PC-3 (cell line): Measurements from ENCODE around the gene C1QTNF12. TPM values are rescaled to one million over a fixed set of nuclear protein-coding genes. Genes with fewer than 3 reads are reported as not detected.

Experiments used
- ATAC-seq: fragments of 200-7000 bp; cut with Tn5 transposase; 2 replicates; pipeline ENCODE4 v1.9.1; 2020; ENCODE audit warnings: mild to moderate bottlenecking, moderate library complexity
- BruUV-seq: library from RNA; stranded (reverse); fragments of 400-500 nt; replicated peaks from 2 replicates; lab custom pipeline; 2021; lab: Mats Ljungman, UMichigan
- CTCF ChIA-PET: fragments of 300-600 bp; sonication (Branson Sonifier 250); formaldehyde crosslinking; loops from one replicate; lab custom pipeline; 2022; ENCODE audit warnings: antibody characterized with exemption; lab: Charles Lee
- POLR2A ChIA-PET: fragments of 300-600 bp; sonication (Branson Sonifier 250); formaldehyde crosslinking; loops from one replicate; lab custom pipeline; 2022; ENCODE audit warnings: antibody characterized with exemption; ENCODE audit not compliant: unreplicated experiment; lab: Charles Lee
- DNase-seq: peaks from one replicate; pipeline ENCODE4 v3.0.0-alpha.2; 2015
- H2AFZ ChIP-seq: fragments of 300-600 bp; sonication (generic); 2 replicates; pipeline ENCODE4 v1.6.0; 2016; ENCODE audit warnings: antibody characterized with exemption, low read length
- H3F3A ChIP-seq: fragments of 300-600 bp; sonication (generic); one replicate; pipeline ENCODE4 v1.6.0; 2017; ENCODE audit warnings: antibody characterized with exemption, low read length, control low read depth, mild to moderate bottlenecking; ENCODE audit not compliant: unreplicated experiment
- H3K27ac ChIP-seq: fragments of 300-600 bp; sonication (generic); 2 replicates; pipeline ENCODE4 v1.5.1; 2016; ENCODE audit warnings: mild to moderate bottlenecking, low read length
- H3K27me3 ChIP-seq: fragments of 300-600 bp; sonication (generic); 2 replicates; pipeline ENCODE4 v1.6.1; 2016; ENCODE audit warnings: low read length, mixed read lengths
- H3K36me3 ChIP-seq: fragments of 300-600 bp; sonication (generic); 2 replicates; pipeline ENCODE4 v1.6.1; 2016; ENCODE audit warnings: low read depth, mixed run types, low read length, mixed read lengths
- H3K4me1 ChIP-seq: fragments of 300-600 bp; sonication (generic); 2 replicates; pipeline ENCODE4 v1.5.1; 2016; ENCODE audit warnings: low read length; ENCODE audit not compliant: insufficient read depth
- H3K4me2 ChIP-seq: fragments of 300-600 bp; sonication (generic); 2 replicates; pipeline ENCODE4 v1.6.0; 2016; ENCODE audit warnings: low read length
- H3K4me3 ChIP-seq: fragments of 300-600 bp; sonication (generic); 2 replicates; pipeline ENCODE4 v1.5.1; 2016; ENCODE audit warnings: mild to moderate bottlenecking, low read length, mixed read lengths
- H3K79me2 ChIP-seq: fragments of 300-600 bp; sonication (generic); 2 replicates; pipeline ENCODE4 v1.6.1; 2017; ENCODE audit warnings: low read length, mixed read lengths
- H3K9ac ChIP-seq: fragments of 300-600 bp; sonication (generic); 2 replicates; pipeline ENCODE4 v1.6.0; 2016; ENCODE audit warnings: mild to moderate bottlenecking, low read length
- H3K9me2 ChIP-seq: fragments of 300-600 bp; sonication (generic); replicated peaks from 2 replicates; pipeline ENCODE4 v1.6.1; 2016; ENCODE audit warnings: mixed run types, low read length, mixed read lengths
- H3K9me3 ChIP-seq: fragments of 300-600 bp; sonication (generic); 2 replicates; pipeline ENCODE4 v1.6.1; 2016; ENCODE audit warnings: low read length, mixed read lengths
- H4K20me1 ChIP-seq: fragments of 300-600 bp; sonication (generic); 2 replicates; pipeline ENCODE4 v1.6.1; 2016; ENCODE audit warnings: low read length, mixed read lengths
- CTCF ChIP-seq: fragments of 300-600 bp; sonication (generic); conservative IDR thresholded peaks from 2 replicates; pipeline ENCODE4 v1.5.1; 2017; ENCODE audit warnings: antibody characterized with exemption, low read depth, mild to moderate bottlenecking, low read length
- EZH2 ChIP-seq: fragments of 300-600 bp; sonication (generic); IDR thresholded peaks from one replicate; pipeline ENCODE4 v1.6.1; 2017; ENCODE audit warnings: antibody characterized with exemption, mild to moderate bottlenecking, low read length; ENCODE audit not compliant: unreplicated experiment
- EZH2phosphoT487 ChIP-seq: fragments of 300-600 bp; sonication (generic); IDR thresholded peaks from 2 replicates; pipeline ENCODE4 v1.6.1; 2018; ENCODE audit warnings: mild to moderate bottlenecking, antibody characterized with exemption, low read length, borderline replicate concordance
- intact Hi-C: fragments of 100-400 bp; cut with micrococcal nuclease; formaldehyde crosslinking; loops from 2 replicates; pipeline ENCODE4 v1.9.0; 2023
- total RNA-seq: library from RNA; depleted of rRNA; stranded (reverse); fragments of >200 nt; gene quantifications from 2 replicates; pipeline ENCODE4 v1.2.3, GENCODE V29; 2014

The C1QTNF12 gene
- total RNA-seq, 1 experiment from 2014 or later = 3.9 TPM

GRCh38 chr1:1229770-1230169 is 16.8 kb downstream of the C1QTNF12 start:
- H3K4me2 ChIP-seq = peak overlapping the region; percentile 84
- no peak overlapping the region for H2AFZ ChIP-seq
- peaks cover 28% of the 10 kb centered on the region for H3K4me1 ChIP-seq
- no TSS peak for BruUV-seq
- peaks cover 18% of the 10 kb centered on the region for H4K20me1 ChIP-seq
- H3F3A ChIP-seq = no peaks in the 10 kb centered on the region
- intact Hi-C loops = loop anchor here (1.0 to 2.0 kb wide), 2 partner anchors 65 to 107 kb away; no protein-coding TSS in a partner anchor
- H3K9me2 ChIP-seq = no peaks in the 10 kb centered on the region
- H3K36me3 ChIP-seq = peaks cover 33% of the 10 kb centered on the region
- ATAC-seq (no peak), DNase-seq (no peak)
- peak overlapping the region; percentile 81; the same call in 1 of the 2 replicates for H3K4me3 ChIP-seq
- H3K9ac ChIP-seq = no peak overlapping the region
- ChIA-PET CTCF (no interaction called here), POLR2A (no interaction called here)
- TF ChIP-seq EZH2phosphoT487 = no peak
- no peaks in the 10 kb centered on the region for H3K27me3 ChIP-seq
- peaks cover 92% of the 10 kb centered on the region for H3K79me2 ChIP-seq
- no peaks in the 10 kb centered on the region for H3K9me3 ChIP-seq
- H3K27ac ChIP-seq = no peak overlapping the region

GRCh38 chr1:1228596-1229321 is 17.8 kb downstream of the C1QTNF12 start:
- no peak overlapping the region for H3K4me2 ChIP-seq
- peaks cover 18% of the 10 kb centered on the region for H4K20me1 ChIP-seq
- intact Hi-C loops = no loop called here
- CTCF ChIA-PET = no interaction called here
- no TSS peak for BruUV-seq
- peaks cover 86% of the 10 kb centered on the region for H3K79me2 ChIP-seq
- H3K9ac ChIP-seq = no peak overlapping the region
- no peaks in the 10 kb centered on the region for H3K9me3 ChIP-seq
- ATAC-seq = no peak
- no peak overlapping the region for H3K4me3 ChIP-seq
- no peak for DNase-seq
- H3K27ac ChIP-seq = no peak overlapping the region
- TF ChIP-seq CTCF (no peak), EZH2 (no peak), EZH2phosphoT487 (no peak)
- H2AFZ ChIP-seq = no peak overlapping the region
- peaks cover 21% of the 10 kb centered on the region for H3K4me1 ChIP-seq
- H3F3A ChIP-seq = no peaks in the 10 kb centered on the region
- POLR2A ChIA-PET = no interaction called here
- H3K9me2 ChIP-seq = no peaks in the 10 kb centered on the region
- peaks cover 35% of the 10 kb centered on the region for H3K36me3 ChIP-seq
- H3K27me3 ChIP-seq = no peaks in the 10 kb centered on the region

- H3K27me3 ChIP-seq = no peaks in the 10 kb centered on the region
- BruUV-seq = no TSS peak
- H4K20me1 ChIP-seq = peaks cover 18% of the 10 kb centered on the region
- ATAC-seq (no peak), DNase-seq (no peak)
- peaks cover 38% of the 10 kb centered on the region for H3K36me3 ChIP-seq
- TF ChIP-seq EZH2 = no peak
- no peak for TF ChIP-seq EZH2phosphoT487
- TF ChIP-seq CTCF = no peak
- peaks cover 81% of the 10 kb centered on the region for H3K79me2 ChIP-seq
- H3K4me1 ChIP-seq = peaks cover 15% of the 10 kb centered on the region
- H3K9me2 ChIP-seq = no peaks in the 10 kb centered on the region
- no peak overlapping the region for H3K9ac ChIP-seq
- no peak overlapping the region for H3K4me2 ChIP-seq
- intact Hi-C loops = no loop called here
- no peak overlapping the region for H3K4me3 ChIP-seq
- ChIA-PET POLR2A (no interaction called here), CTCF (no interaction called here)
- no peak overlapping the region for H2AFZ ChIP-seq
- H3F3A ChIP-seq = no peaks in the 10 kb centered on the region
- H3K9me3 ChIP-seq = no peaks in the 10 kb centered on the region
- H3K27ac ChIP-seq = no peak overlapping the region
Measured at GRCh38 chr1:1228187-1228586, 18.3 kb downstream of the C1QTNF12 start.
